GM21515 (cell line): ENCODE results near the gene DSCAML1.

Source experiments
- ATAC-seq: cut with Tn5 transposase; IDR thresholded peaks from one replicate; pipeline ENCODE4 v1.9.1; 2021; ENCODE audit not compliant: unreplicated experiment

Gene DSCAML1

GRCh38 chr11:117795638-117796455 is 1.2 kb downstream of the DSCAML1 start:
- ATAC-seq, result no peak

- no peak for ATAC-seq
Observed at GRCh38 chr11:117794772-117795629, 2.0 kb downstream of the DSCAML1 start.

- no peak for ATAC-seq
Observed at GRCh38 chr11:117794135-117794534, 2.9 kb downstream of the DSCAML1 start.

- ATAC-seq, result no peak
Observed at GRCh38 chr11:117793583-117793982, 3.4 kb downstream of the DSCAML1 start.

GRCh38 chr11:117792992-117793391 is 4.0 kb downstream of the DSCAML1 start:
- ATAC-seq, result no peak

- no peak for ATAC-seq
Observed at GRCh38 chr11:117792241-117792640, 4.8 kb downstream of the DSCAML1 start.

- ATAC-seq, result no peak
Observed at GRCh38 chr11:117790279-117790678, 6.7 kb downstream of the DSCAML1 start.

GRCh38 chr11:117789241-117789640 is 7.8 kb downstream of the DSCAML1 start:
- ATAC-seq, result no peak

GRCh38 chr11:117786135-117786870 is 10.7 kb downstream of the DSCAML1 start:
- no peak for ATAC-seq

GRCh38 chr11:117782101-117782500 is 14.9 kb downstream of the DSCAML1 start:
- no peak for ATAC-seq

GRCh38 chr11:117781627-117782026 is 15.4 kb downstream of the DSCAML1 start:
- no peak for ATAC-seq

- no peak for ATAC-seq
Observed at GRCh38 chr11:117780456-117780855, 16.6 kb downstream of the DSCAML1 start.

- ATAC-seq, result no peak
Observed at GRCh38 chr11:117774553-117774952, 22.5 kb downstream of the DSCAML1 start.

- no peak for ATAC-seq
Observed at GRCh38 chr11:117772360-117772759, 24.7 kb downstream of the DSCAML1 start.

GRCh38 chr11:117771841-117772240 is 25.2 kb downstream of the DSCAML1 start:
- ATAC-seq, result no peak

GRCh38 chr11:117771197-117771596 is 25.8 kb downstream of the DSCAML1 start:
- ATAC-seq, result no peak

- no peak for ATAC-seq
Observed at GRCh38 chr11:117770061-117770460, 27.0 kb downstream of the DSCAML1 start.

GRCh38 chr11:117769533-117769932 is 27.5 kb downstream of the DSCAML1 start:
- ATAC-seq, result no peak

GRCh38 chr11:117768506-117768905 is 28.5 kb downstream of the DSCAML1 start:
- ATAC-seq, result no peak

- ATAC-seq, result no peak
Observed at GRCh38 chr11:117767071-117767470, 29.9 kb downstream of the DSCAML1 start.

- ATAC-seq, result no peak
Observed at GRCh38 chr11:117766576-117766975, 30.4 kb downstream of the DSCAML1 start.
